Upper lobe of right lung (tissue), 1 donor: ENCODE results near the gene KCND3. TPM values are rescaled to one million over a fixed set of nuclear protein-coding genes. Genes with fewer than 3 reads are reported as not detected.
A peak's percentile ranks its signal among the peaks of the same experiment; 100 is the strongest.

ENCODE experiments used
- ATAC-seq: fragments of 200-7000 bp; cut with Tn5 transposase; one replicate; pipeline ENCODE4 v1.9.1; 2020; ENCODE audit warnings: mild to moderate bottlenecking, moderate library complexity
- DNase-seq: peaks from one replicate; pipeline ENCODE4 v3.0.0-alpha.2; 2020
- H3K27ac ChIP-seq: fragments of 200-600 bp; one replicate; pipeline ENCODE4 v1.8.0; 2022
- H3K27me3 ChIP-seq: fragments of 200-600 bp; one replicate; pipeline ENCODE4 v1.8.0; 2022; ENCODE audit warnings: mild to moderate bottlenecking
- H3K36me3 ChIP-seq: fragments of 200-600 bp; one replicate; pipeline ENCODE4 v1.8.0; 2022
- H3K4me1 ChIP-seq: fragments of 200-600 bp; one replicate; pipeline ENCODE4 v1.8.0; 2022
- H3K4me3 ChIP-seq: fragments of 200-600 bp; one replicate; pipeline ENCODE4 v1.8.0; 2022; ENCODE audit warnings: mild to moderate bottlenecking
- H3K9me3 ChIP-seq: fragments of 200-600 bp; one replicate; pipeline ENCODE4 v1.8.0; 2022
- intact Hi-C: fragments of 100-400 bp; cut with DNase I; formaldehyde crosslinking; loops from one replicate; pipeline ENCODE4 v1.11.0; 2022
- total RNA-seq: library from RNA; stranded (reverse); fragmentation: NEBNext Ultra II Directional; extraction: Animal tissue kit (Norgen Biotek cat#: 25700); gene quantifications from one replicate; pipeline ENCODE4 v1.2.1, GENCODE V29; 2021
- TF ChIP-seq, protein P1 (sequence below): fragments of 200-600 bp; IDR thresholded peaks from one replicate; pipeline ENCODE4 v1.8.0; 2022; ENCODE audit warnings: antibody characterized with exemption
- donor health status: DM: no; HTN: yes; CAD: no; lungs with severe emphysema.

The KCND3 gene
- total RNA-seq, 1 donor from 2014 or later, result 6.3 TPM

DNA sequence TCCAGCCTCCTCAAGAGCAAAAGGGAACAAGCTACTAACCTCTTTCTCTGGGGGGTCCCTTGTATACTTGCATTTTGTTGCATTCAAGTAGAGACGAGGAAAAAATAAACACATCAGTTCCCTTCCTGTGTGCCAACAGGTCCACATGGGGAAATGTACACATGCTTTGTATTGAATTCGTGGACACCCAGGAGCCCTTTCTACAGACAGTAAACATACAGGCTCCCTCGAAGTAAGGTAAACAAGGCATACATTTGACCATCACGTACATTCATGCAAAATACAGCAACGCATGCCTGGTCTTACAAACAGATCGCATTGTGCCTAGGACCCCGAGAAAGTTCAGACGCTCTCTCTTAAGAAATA lies 1.1 kb downstream of the KCND3 start:
- no peaks in the 10 kb centered on the region for H3K9me3 ChIP-seq
- DNase-seq (no peak), ATAC-seq (no peak)
- H3K4me3 ChIP-seq, result peak overlapping the region; percentile 58
- no peak overlapping the region for H3K27ac ChIP-seq
- peaks cover 20% of the 10 kb centered on the region for H3K27me3 ChIP-seq
- intact Hi-C loops, result no loop called here
- no peaks in the 10 kb centered on the region for H3K36me3 ChIP-seq
- TF ChIP-seq, protein P1, sequence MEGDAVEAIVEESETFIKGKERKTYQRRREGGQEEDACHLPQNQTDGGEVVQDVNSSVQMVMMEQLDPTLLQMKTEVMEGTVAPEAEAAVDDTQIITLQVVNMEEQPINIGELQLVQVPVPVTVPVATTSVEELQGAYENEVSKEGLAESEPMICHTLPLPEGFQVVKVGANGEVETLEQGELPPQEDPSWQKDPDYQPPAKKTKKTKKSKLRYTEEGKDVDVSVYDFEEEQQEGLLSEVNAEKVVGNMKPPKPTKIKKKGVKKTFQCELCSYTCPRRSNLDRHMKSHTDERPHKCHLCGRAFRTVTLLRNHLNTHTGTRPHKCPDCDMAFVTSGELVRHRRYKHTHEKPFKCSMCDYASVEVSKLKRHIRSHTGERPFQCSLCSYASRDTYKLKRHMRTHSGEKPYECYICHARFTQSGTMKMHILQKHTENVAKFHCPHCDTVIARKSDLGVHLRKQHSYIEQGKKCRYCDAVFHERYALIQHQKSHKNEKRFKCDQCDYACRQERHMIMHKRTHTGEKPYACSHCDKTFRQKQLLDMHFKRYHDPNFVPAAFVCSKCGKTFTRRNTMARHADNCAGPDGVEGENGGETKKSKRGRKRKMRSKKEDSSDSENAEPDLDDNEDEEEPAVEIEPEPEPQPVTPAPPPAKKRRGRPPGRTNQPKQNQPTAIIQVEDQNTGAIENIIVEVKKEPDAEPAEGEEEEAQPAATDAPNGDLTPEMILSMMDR, result no peak
- H3K4me1 ChIP-seq, result peaks cover 30% of the 10 kb centered on the region

DNA sequence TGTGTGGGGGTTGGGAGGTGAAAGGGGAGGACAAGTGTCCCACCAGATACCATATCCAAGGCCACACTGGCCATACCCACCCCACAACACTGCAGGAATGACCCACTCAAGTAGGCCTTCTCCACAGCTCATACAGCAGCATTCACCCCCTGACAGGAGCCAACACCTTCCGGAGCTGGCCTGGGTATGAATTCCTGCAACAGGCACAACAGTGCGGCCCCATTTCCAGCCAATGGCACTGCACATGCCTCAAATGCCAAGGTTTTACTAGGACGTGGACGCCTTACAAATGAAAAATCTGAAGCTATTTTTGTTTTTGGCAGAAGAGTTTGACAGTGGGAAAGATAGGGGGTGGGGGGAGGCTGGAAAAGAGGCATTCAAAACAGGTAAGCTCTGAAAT lies 2.0 kb downstream of the KCND3 start:
- Histone ChIP-seq H3K27me3 (peaks cover 20% of the 10 kb centered on the region), H3K9me3 (no peaks in the 10 kb centered on the region), H3K4me1 (peaks cover 30% of the 10 kb centered on the region), H3K4me3 (no peak overlapping the region), H3K36me3 (no peaks in the 10 kb centered on the region), H3K27ac (no peak overlapping the region)
- TF ChIP-seq, protein P1, result no peak
- DNase-seq, result no peak
- no peak for ATAC-seq
- intact Hi-C loops, result no loop called here

DNA sequence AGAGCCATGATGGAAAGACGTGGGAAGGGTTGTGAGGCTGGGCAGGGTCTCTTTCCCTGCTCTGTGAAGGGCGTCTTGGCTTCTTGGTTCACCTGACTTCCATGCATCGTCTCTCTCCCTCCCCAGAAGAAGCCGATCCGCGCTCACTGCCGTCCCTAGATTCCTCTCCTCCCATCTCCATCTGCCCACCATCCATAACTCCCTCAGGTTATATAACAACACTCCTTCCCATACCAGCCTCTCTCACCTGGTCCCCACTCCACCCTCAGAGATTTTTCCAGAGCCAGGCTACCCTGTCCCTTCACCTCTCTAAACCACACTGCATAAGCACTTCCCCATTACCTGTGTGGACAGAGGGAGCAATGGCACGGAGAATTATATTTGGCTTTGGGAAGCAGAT lies 6.0 kb downstream of the KCND3 start:
- H3K36me3 ChIP-seq, result no peaks in the 10 kb centered on the region
- peak; percentile 21 for DNase-seq
- H3K9me3 ChIP-seq, result no peaks in the 10 kb centered on the region
- TF ChIP-seq, protein P1, result no peak
- no peak overlapping the region for H3K27ac ChIP-seq
- H3K4me1 ChIP-seq, result peaks cover 8% of the 10 kb centered on the region
- intact Hi-C loops, result no loop called here
- no peak overlapping the region for H3K4me3 ChIP-seq
- no peak for ATAC-seq
- peaks cover 8% of the 10 kb centered on the region for H3K27me3 ChIP-seq

DNA sequence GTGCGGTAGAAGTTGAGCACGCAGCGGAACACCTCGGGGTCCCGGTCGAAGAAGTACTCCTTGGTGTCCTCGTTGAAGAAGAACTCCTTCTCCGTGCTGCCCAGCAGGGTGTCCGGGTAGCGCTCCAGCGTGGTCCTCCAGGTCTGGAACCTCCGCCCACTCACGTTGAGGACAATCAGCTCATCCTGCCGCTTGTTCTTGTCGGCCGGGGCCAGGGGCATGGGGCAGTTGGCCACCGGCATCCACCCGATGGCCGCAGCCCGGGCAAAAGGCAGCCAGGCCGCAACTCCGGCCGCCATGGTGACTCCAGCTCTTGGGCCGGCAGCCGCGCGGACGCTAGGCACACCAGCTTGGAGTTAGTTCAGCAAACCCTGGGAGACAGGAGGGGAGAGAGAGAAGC lies 7.0 kb downstream of the KCND3 start:
- TF ChIP-seq, protein P1, result no peak
- Histone ChIP-seq H3K27me3 (no peaks in the 10 kb centered on the region), H3K27ac (no peak overlapping the region), H3K36me3 (no peaks in the 10 kb centered on the region), H3K9me3 (no peaks in the 10 kb centered on the region), H3K4me3 (no peak overlapping the region), H3K4me1 (no peaks in the 10 kb centered on the region)
- intact Hi-C loops, result no loop called here
- no peak for ATAC-seq
- no peak for DNase-seq

DNA sequence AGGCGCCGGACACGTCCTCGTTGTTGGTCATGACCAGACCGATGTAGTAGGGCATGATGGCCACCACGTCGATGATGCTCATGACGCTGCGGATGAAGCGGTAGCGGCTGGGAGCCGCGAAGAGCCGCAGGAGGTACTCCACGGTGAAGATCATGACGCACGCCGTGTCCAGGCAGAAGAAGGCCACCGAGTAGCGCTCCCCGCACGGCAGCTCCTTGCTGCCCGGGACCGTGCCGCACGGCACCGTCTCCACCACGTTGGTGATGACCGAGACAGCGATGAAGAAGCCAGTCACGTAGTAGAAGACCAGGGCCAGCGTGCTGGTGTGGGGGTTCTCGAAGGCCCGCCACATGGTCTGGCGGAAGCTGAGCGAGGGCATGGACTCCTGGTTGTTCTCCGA lies 7.6 kb downstream of the KCND3 start:
- TF ChIP-seq, protein P1, result no peak
- H3K36me3 ChIP-seq, result no peaks in the 10 kb centered on the region
- no peak for ATAC-seq
- H3K27me3 ChIP-seq, result no peaks in the 10 kb centered on the region
- H3K4me3 ChIP-seq, result no peak overlapping the region
- no peak for DNase-seq
- H3K4me1 ChIP-seq, result no peaks in the 10 kb centered on the region
- no peak overlapping the region for H3K27ac ChIP-seq
- H3K9me3 ChIP-seq, result no peaks in the 10 kb centered on the region
- intact Hi-C loops, result no loop called here

DNA sequence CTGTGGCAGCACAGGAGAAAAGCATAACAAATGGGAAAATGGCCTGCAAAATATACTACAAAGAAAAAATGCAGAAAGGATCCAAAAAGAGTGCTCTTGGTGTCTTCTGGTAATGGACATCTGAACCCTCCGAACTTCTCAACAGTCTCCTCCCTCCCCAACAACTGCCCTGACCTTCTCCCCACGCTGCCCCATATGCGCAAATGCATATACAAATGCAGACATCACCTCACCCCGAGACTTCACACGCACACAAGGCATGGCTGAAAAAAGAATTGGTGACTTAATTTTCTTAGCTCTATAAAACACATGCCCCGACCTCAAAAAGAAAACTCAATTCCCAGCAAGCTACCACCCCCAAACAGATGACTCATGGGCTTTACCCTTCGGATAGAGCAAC lies 8.4 kb downstream of the KCND3 start:
- Histone ChIP-seq H3K4me3 (no peak overlapping the region), H3K36me3 (no peaks in the 10 kb centered on the region), H3K27me3 (no peaks in the 10 kb centered on the region), H3K27ac (no peak overlapping the region), H3K4me1 (no peaks in the 10 kb centered on the region), H3K9me3 (no peaks in the 10 kb centered on the region)
- no peak for DNase-seq
- intact Hi-C loops, result no loop called here
- TF ChIP-seq, protein P1, result no peak
- no peak for ATAC-seq
